Measurements from ENCODE around the gene HNRNPH2. TPM values are rescaled to one million over a fixed set of nuclear protein-coding genes. Genes with fewer than 3 reads are reported as not detected.

HNRNPH2 gene
- polyA plus RNA-seq, 1 donor (not counting 4 experiments of a cell fraction or from before 2014, with no cell fraction given) = 73.2 TPM

DNA sequence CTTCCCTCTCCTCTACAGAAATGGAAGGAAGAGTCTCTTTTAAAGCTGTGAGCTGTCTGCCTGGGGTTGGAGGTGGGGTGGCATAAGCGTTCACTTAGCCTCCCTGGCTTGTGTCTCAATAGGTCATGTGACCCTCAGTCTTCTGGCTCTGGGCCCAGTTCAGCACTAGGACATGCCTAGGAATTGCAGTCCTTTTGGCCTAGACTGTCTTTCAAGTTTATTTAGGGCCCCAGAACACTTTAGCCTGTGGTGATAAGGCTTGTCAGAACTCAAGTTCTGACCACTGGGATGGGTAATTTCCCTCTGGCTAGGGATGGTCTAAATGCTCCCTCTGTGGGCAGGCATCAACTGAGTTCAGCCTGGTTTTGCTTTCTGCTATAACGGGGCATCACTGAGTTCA is 42.9 kb downstream of the HNRNPH2 start:
- H3K4me3 ChIP-seq (ENCODE audit: control insufficient read depth in 2 of 3, extremely low read depth in 1 of 3, insufficient read depth in 2 of 3, low read depth in 1 of 3, low read length in 3 of 3) = no peak overlapping the region
- H3K9me3 ChIP-seq (ENCODE audit: control insufficient read depth, low read depth, low read length) = no peaks in the 10 kb centered on the region
- H3K4me2 ChIP-seq (ENCODE audit: control insufficient read depth, extremely low read depth, insufficient read depth, low read depth, low read length) = no peak overlapping the region
- H3K27me3 ChIP-seq (ENCODE audit: control insufficient read depth, extremely low read depth, insufficient read depth, low read length) = no peaks in the 10 kb centered on the region
- TF ChIP-seq, protein P1, sequence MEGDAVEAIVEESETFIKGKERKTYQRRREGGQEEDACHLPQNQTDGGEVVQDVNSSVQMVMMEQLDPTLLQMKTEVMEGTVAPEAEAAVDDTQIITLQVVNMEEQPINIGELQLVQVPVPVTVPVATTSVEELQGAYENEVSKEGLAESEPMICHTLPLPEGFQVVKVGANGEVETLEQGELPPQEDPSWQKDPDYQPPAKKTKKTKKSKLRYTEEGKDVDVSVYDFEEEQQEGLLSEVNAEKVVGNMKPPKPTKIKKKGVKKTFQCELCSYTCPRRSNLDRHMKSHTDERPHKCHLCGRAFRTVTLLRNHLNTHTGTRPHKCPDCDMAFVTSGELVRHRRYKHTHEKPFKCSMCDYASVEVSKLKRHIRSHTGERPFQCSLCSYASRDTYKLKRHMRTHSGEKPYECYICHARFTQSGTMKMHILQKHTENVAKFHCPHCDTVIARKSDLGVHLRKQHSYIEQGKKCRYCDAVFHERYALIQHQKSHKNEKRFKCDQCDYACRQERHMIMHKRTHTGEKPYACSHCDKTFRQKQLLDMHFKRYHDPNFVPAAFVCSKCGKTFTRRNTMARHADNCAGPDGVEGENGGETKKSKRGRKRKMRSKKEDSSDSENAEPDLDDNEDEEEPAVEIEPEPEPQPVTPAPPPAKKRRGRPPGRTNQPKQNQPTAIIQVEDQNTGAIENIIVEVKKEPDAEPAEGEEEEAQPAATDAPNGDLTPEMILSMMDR (optimal IDR thresholded peaks at IDR 0.05 in 1 of 3, IDR thresholded peaks at IDR 0.05 in 1 of 3, conservative IDR thresholded peaks at IDR 0.05 in 1 of 3; ENCODE audit: extremely low read depth in 1 of 3, insufficient read depth in 2 of 3, low read length in 3 of 3) = no peak
- TF ChIP-seq EZH2 (IDR thresholded peaks at IDR 0.05; ENCODE audit: low read length) = no peak
- no peaks in the 10 kb centered on the region for H3K9me1 ChIP-seq (ENCODE audit: control insufficient read depth, extremely low read depth, insufficient read depth, low read length)
- no peaks in the 10 kb centered on the region for H4K20me1 ChIP-seq (ENCODE audit: control insufficient read depth, extremely low read depth, insufficient read depth, low read length)
- DNase-seq (ENCODE audit: low read depth, low spot score) = no peak
- no peak overlapping the region for H2AFZ ChIP-seq (ENCODE audit: control insufficient read depth, low read length)
- H3K9ac ChIP-seq (ENCODE audit: control insufficient read depth, extremely low read depth, insufficient read depth, low read length) = no peak overlapping the region
- dilution Hi-C loops (cut with MboI; ENCODE audit: extremely low pct_ligation_motif_present, low sequenced_read_pairs) = no loop called here
- no peak for FAIRE-seq
- no peaks in the 10 kb centered on the region for H3K79me2 ChIP-seq (ENCODE audit: control insufficient read depth, insufficient read depth, low read length)
- no peaks in the 10 kb centered on the region for H3K4me1 ChIP-seq (ENCODE audit: control insufficient read depth, extremely low read depth, insufficient read depth, low read length)
- H3K27ac ChIP-seq (ENCODE audit: control insufficient read depth, insufficient read depth, low read length) = no peak overlapping the region
- no peaks in the 10 kb centered on the region for H3K36me3 ChIP-seq (ENCODE audit: control insufficient read depth in 2 of 2, extremely low read depth in 1 of 2, insufficient read depth in 2 of 2, low read length in 2 of 2)

DNA sequence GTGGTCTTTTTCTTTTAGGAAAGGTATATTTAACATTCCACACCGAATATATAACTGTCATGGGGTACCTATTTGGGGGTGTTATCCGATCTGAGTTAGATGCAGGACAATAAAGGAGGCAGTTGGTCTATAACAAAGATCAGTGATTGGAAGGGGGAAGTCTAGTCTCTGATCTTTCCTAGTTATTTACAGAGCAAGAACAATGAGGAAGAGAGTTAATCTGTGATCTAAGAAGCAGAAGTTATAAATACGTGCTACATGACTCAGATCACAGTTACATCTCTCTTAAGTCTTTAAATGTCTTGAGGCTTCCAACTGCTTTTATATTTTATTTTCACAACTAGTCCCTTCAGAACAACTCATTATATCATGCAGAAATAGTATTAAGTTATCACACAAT is 44.0 kb downstream of the HNRNPH2 start:
- H3K4me3 ChIP-seq (ENCODE audit: control insufficient read depth in 2 of 3, extremely low read depth in 1 of 3, insufficient read depth in 2 of 3, low read depth in 1 of 3, low read length in 3 of 3) = no peak overlapping the region
- dilution Hi-C loops (cut with MboI; ENCODE audit: extremely low pct_ligation_motif_present, low sequenced_read_pairs) = no loop called here
- H3K4me1 ChIP-seq (ENCODE audit: control insufficient read depth, extremely low read depth, insufficient read depth, low read length) = no peaks in the 10 kb centered on the region
- H4K20me1 ChIP-seq (ENCODE audit: control insufficient read depth, extremely low read depth, insufficient read depth, low read length) = no peaks in the 10 kb centered on the region
- H3K79me2 ChIP-seq (ENCODE audit: control insufficient read depth, insufficient read depth, low read length) = no peaks in the 10 kb centered on the region
- no peak overlapping the region for H3K9ac ChIP-seq (ENCODE audit: control insufficient read depth, extremely low read depth, insufficient read depth, low read length)
- no peak overlapping the region for H3K4me2 ChIP-seq (ENCODE audit: control insufficient read depth, extremely low read depth, insufficient read depth, low read depth, low read length)
- FAIRE-seq = no peak
- DNase-seq (ENCODE audit: low read depth, low spot score) = no peak
- TF ChIP-seq, protein P1 (optimal IDR thresholded peaks at IDR 0.05 in 1 of 3, IDR thresholded peaks at IDR 0.05 in 1 of 3, conservative IDR thresholded peaks at IDR 0.05 in 1 of 3; ENCODE audit: extremely low read depth in 1 of 3, insufficient read depth in 2 of 3, low read length in 3 of 3) = no peak
- TF ChIP-seq EZH2 (IDR thresholded peaks at IDR 0.05; ENCODE audit: low read length) = no peak
- no peaks in the 10 kb centered on the region for H3K36me3 ChIP-seq (ENCODE audit: control insufficient read depth in 2 of 2, extremely low read depth in 1 of 2, insufficient read depth in 2 of 2, low read length in 2 of 2)
- H3K27me3 ChIP-seq (ENCODE audit: control insufficient read depth, extremely low read depth, insufficient read depth, low read length) = no peaks in the 10 kb centered on the region
- no peak overlapping the region for H2AFZ ChIP-seq (ENCODE audit: control insufficient read depth, low read length)
- no peaks in the 10 kb centered on the region for H3K9me1 ChIP-seq (ENCODE audit: control insufficient read depth, extremely low read depth, insufficient read depth, low read length)
- H3K27ac ChIP-seq (ENCODE audit: control insufficient read depth, insufficient read depth, low read length) = no peak overlapping the region
- H3K9me3 ChIP-seq (ENCODE audit: control insufficient read depth, low read depth, low read length) = no peaks in the 10 kb centered on the region
